Karpas-422 (cell line): ENCODE data around the gene SLC26A11. TPM values are rescaled to one million over a fixed set of nuclear protein-coding genes. Genes with fewer than 3 reads are reported as not detected.

Source experiments
- DNase-seq: peaks from one replicate; pipeline ENCODE4 v3.0.0-alpha.2; 2015
- H2AFZ ChIP-seq: fragments of 200-600 bp; sonication (generic); 2 replicates; pipeline ENCODE4 v1.6.1; 2014; ENCODE audit warnings: antibody characterized with exemption, low read length, mixed read lengths
- H3K27ac ChIP-seq: fragments of 200-600 bp; sonication (generic); 2 replicates; pipeline ENCODE4 v1.5.1; 2014; ENCODE audit warnings: mild to moderate bottlenecking, low read length, moderate library complexity
- H3K27me3 ChIP-seq: fragments of 200-600 bp; sonication (generic); 2 replicates; pipeline ENCODE4 v1.6.1; 2014; ENCODE audit warnings: low read length, mixed read lengths
- H3K36me3 ChIP-seq: fragments of 200-600 bp; sonication (generic); 2 replicates; pipeline ENCODE4 v1.6.1; 2014; ENCODE audit warnings: low read length, mixed read lengths; ENCODE audit not compliant: insufficient read depth
- H3K4me1 ChIP-seq: fragments of 200-600 bp; sonication (generic); 2 replicates; pipeline ENCODE4 v1.6.1; 2014; ENCODE audit warnings: mild to moderate bottlenecking, low read length, mixed read lengths
- H3K4me2 ChIP-seq: fragments of 200-600 bp; sonication (generic); 2 replicates; pipeline ENCODE4 v1.6.1; 2014; ENCODE audit warnings: low read length, low read depth, mild to moderate bottlenecking; ENCODE audit not compliant: poor library complexity, severe bottlenecking
- H3K4me3 ChIP-seq: fragments of 200-600 bp; sonication (generic); 2 replicates; pipeline ENCODE4 v1.5.1; 2014; ENCODE audit warnings: mild to moderate bottlenecking, antibody characterized with exemption, low read length, mixed read lengths
- H3K79me2 ChIP-seq: fragments of 200-600 bp; sonication (generic); 2 replicates; pipeline ENCODE4 v1.6.1; 2014; ENCODE audit warnings: mild to moderate bottlenecking, low read length, mixed read lengths
- H3K9ac ChIP-seq: fragments of 200-600 bp; sonication (generic); 2 replicates; pipeline ENCODE4 v1.6.0; 2014; ENCODE audit warnings: low read length
- H3K9me2 ChIP-seq: fragments of 200-600 bp; sonication (generic), shearing (Covaris generic); replicated peaks from 2 replicates; pipeline ENCODE4 v1.6.0; 2014; ENCODE audit warnings: mild to moderate bottlenecking, low read length, moderate library complexity; ENCODE audit not compliant: insufficient read depth
- H3K9me3 ChIP-seq: fragments of 300-700, 200-600 bp; sonication (generic); 2 replicates; pipeline ENCODE4 v1.6.1; 2014; ENCODE audit warnings: low read length, mixed read lengths
- H4K20me1 ChIP-seq: fragments of 200-600 bp; sonication (generic); 2 replicates; pipeline ENCODE4 v1.6.1; 2014; ENCODE audit warnings: mild to moderate bottlenecking, antibody characterized with exemption, low read length, low read depth; ENCODE audit not compliant: insufficient read depth
- total RNA-seq: library from RNA; depleted of rRNA; stranded (reverse); fragments of >200 nt; shearing (Covaris generic); gene quantifications from 2 replicates; pipeline ENCODE4 v1.2.3, GENCODE V29; 2014; ENCODE audit warnings: low replicate concordance

Gene SLC26A11
- total RNA-seq, 1 experiment from 2014 or later = 7.4 TPM

GRCh38 chr17:80260791-80261158 lies 40.5 kb downstream of the SLC26A11 start, which contains the start of gene RNF213:
RNF213 (plus strand) TSS chr17:80260852; CDS start chr17:80263682, 2,830 bp downstream.
- Histone ChIP-seq H2AFZ (peak within 1 kb of the TSS; percentile 54), H4K20me1 (peaks cover 27% of the 10 kb centered on the region; the same call in 1 of the 2 replicates), H3K36me3 (no peaks in the 10 kb centered on the region), H3K4me3 (peak within 1 kb of the TSS; percentile 88), H3K27ac (no peak within 1 kb of the TSS), H3K27me3 (0 out of 2 replicates have a peak, but pooled peaks cover 2% of the 10 kb centered on the region), H3K4me1 (peaks cover 53% of the 10 kb centered on the region), H3K4me2 (peak within 1 kb of the TSS; percentile 98), H3K9me2 (no peaks in the 10 kb centered on the region), H3K79me2 (no peaks in the 10 kb centered on the region), H3K9ac (peak within 1 kb of the TSS; percentile 89), H3K9me3 (no peaks in the 10 kb centered on the region)
- peak; percentile 47 for DNase-seq

- no peak overlapping the region for H3K27ac ChIP-seq
- peak overlapping the region; percentile 88 for H3K4me3 ChIP-seq
- no peaks in the 10 kb centered on the region for H3K79me2 ChIP-seq
- H2AFZ ChIP-seq = peak overlapping the region; percentile 54
- H3K4me1 ChIP-seq = peaks cover 53% of the 10 kb centered on the region
- H3K4me2 ChIP-seq = peak overlapping the region; percentile 98
- no peaks in the 10 kb centered on the region for H3K9me2 ChIP-seq
- DNase-seq = peak; percentile 50
- no peaks in the 10 kb centered on the region for H3K36me3 ChIP-seq
- H4K20me1 ChIP-seq = peaks cover 27% of the 10 kb centered on the region; the same call in 1 of the 2 replicates
- H3K9me3 ChIP-seq = no peaks in the 10 kb centered on the region
- 0 out of 2 replicates have a peak, but pooled peaks cover 2% of the 10 kb centered on the region for H3K27me3 ChIP-seq
- peak overlapping the region; percentile 89 for H3K9ac ChIP-seq
These were observed 41.1 kb downstream of the SLC26A11 start for GRCh38 chr17:80261159-80261894.

- no peak for DNase-seq
- Histone ChIP-seq H3K9me3 (no peaks in the 10 kb centered on the region), H3K9me2 (no peaks in the 10 kb centered on the region), H3K36me3 (no peaks in the 10 kb centered on the region), H3K79me2 (no peaks in the 10 kb centered on the region), H2AFZ (no peak overlapping the region), H4K20me1 (peaks cover 27% of the 10 kb centered on the region; the same call in 1 of the 2 replicates), H3K9ac (peak overlapping the region; percentile 89), H3K27me3 (0 out of 2 replicates have a peak, but pooled peaks cover 2% of the 10 kb centered on the region), H3K4me2 (peak overlapping the region; percentile 98), H3K4me3 (peak overlapping the region; percentile 88), H3K4me1 (peaks cover 53% of the 10 kb centered on the region), H3K27ac (no peak overlapping the region)
These were observed 41.7 kb downstream of the SLC26A11 start for GRCh38 chr17:80261895-80262279.

GRCh38 chr17:80262291-80262690 lies 42.1 kb downstream of the SLC26A11 start:
- Histone ChIP-seq H3K27ac (no peak overlapping the region), H3K27me3 (0 out of 2 replicates have a peak, but pooled peaks cover 2% of the 10 kb centered on the region), H3K4me1 (peaks cover 53% of the 10 kb centered on the region), H3K9me2 (no peaks in the 10 kb centered on the region), H3K4me3 (peak overlapping the region; percentile 88; the same call in 1 of the 2 replicates), H2AFZ (no peak overlapping the region), H4K20me1 (peaks cover 27% of the 10 kb centered on the region; the same call in 1 of the 2 replicates), H3K9ac (peak overlapping the region; percentile 89), H3K36me3 (no peaks in the 10 kb centered on the region), H3K4me2 (peak overlapping the region; percentile 98), H3K9me3 (no peaks in the 10 kb centered on the region), H3K79me2 (no peaks in the 10 kb centered on the region)
- DNase-seq = no peak

DNA sequence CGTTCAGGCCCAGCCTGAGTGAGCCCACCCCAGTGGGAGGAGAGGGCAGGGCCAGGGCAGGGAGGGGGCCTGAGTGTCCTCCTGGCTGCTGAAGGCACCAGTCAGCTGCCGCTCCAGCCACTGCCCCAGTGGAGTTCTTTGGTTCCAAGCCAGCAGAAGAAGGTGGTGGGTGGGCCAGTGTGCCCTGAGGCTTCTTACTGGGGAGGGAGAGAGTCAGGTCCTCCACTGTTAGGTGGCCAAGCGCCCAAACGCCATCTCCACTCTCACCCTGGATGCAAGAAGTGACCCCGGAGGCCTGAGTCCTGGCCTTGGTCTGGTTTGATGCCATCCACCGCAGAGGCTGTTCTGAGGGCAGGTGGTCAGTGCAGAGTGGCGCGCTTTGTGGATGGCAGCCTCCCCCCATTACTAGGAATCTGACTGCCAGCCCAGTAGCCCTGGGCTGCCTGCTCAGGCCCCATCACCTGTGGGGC lies 42.6 kb downstream of the SLC26A11 start:
- H3K27me3 ChIP-seq = 0 out of 2 replicates have a peak, but pooled peaks cover 2% of the 10 kb centered on the region
- no peaks in the 10 kb centered on the region for H3K79me2 ChIP-seq
- no peaks in the 10 kb centered on the region for H3K9me3 ChIP-seq
- no peak overlapping the region for H3K27ac ChIP-seq
- no peak overlapping the region for H3K4me2 ChIP-seq
- H2AFZ ChIP-seq = no peak overlapping the region
- no peaks in the 10 kb centered on the region for H3K36me3 ChIP-seq
- peaks cover 27% of the 10 kb centered on the region; the same call in 1 of the 2 replicates for H4K20me1 ChIP-seq
- no peak overlapping the region for H3K9ac ChIP-seq
- H3K9me2 ChIP-seq = no peaks in the 10 kb centered on the region
- no peak for DNase-seq
- no peak overlapping the region for H3K4me3 ChIP-seq
- H3K4me1 ChIP-seq = peaks cover 53% of the 10 kb centered on the region

- Histone ChIP-seq H3K27ac (no peak overlapping the region), H3K4me2 (peak overlapping the region; percentile 41), H3K9me2 (no peaks in the 10 kb centered on the region), H3K4me3 (peak overlapping the region; percentile 43; the same call in 1 of the 2 replicates), H3K9ac (0 out of 2 replicates have a peak overlapping the region, but pooled peaks have one; percentile 34), H4K20me1 (peaks cover 27% of the 10 kb centered on the region; the same call in 1 of the 2 replicates), H3K9me3 (no peaks in the 10 kb centered on the region), H3K4me1 (peaks cover 45% of the 10 kb centered on the region), H3K27me3 (0 out of 2 replicates have a peak, but pooled peaks cover 2% of the 10 kb centered on the region), H3K36me3 (no peaks in the 10 kb centered on the region), H2AFZ (no peak overlapping the region), H3K79me2 (no peaks in the 10 kb centered on the region)
- peak; percentile 81 for DNase-seq
These were observed 43.3 kb downstream of the SLC26A11 start for GRCh38 chr17:80263253-80264204.

GRCh38 chr17:80264205-80265075 lies 44.2 kb downstream of the SLC26A11 start:
- H3K27ac ChIP-seq = no peak overlapping the region
- H3K9me2 ChIP-seq = no peaks in the 10 kb centered on the region
- H4K20me1 ChIP-seq = peaks cover 27% of the 10 kb centered on the region; the same call in 1 of the 2 replicates
- H3K4me3 ChIP-seq = no peak overlapping the region
- H3K4me1 ChIP-seq = peaks cover 36% of the 10 kb centered on the region
- H3K9me3 ChIP-seq = no peaks in the 10 kb centered on the region
- H3K27me3 ChIP-seq = 0 out of 2 replicates have a peak, but pooled peaks cover 2% of the 10 kb centered on the region
- H3K9ac ChIP-seq = no peak overlapping the region
- DNase-seq = no peak
- H3K79me2 ChIP-seq = no peaks in the 10 kb centered on the region
- no peak overlapping the region for H3K4me2 ChIP-seq
- no peaks in the 10 kb centered on the region for H3K36me3 ChIP-seq
- no peak overlapping the region for H2AFZ ChIP-seq
